Testis (tissue), 2 donors: ENCODE data around the gene ZNF217.
"Not testable (repeated sequence)": the region's sequence is repeated elsewhere in the genome, so short reads cannot be mapped to it uniquely, and the experiment has no call there.

Experiments
- POLR2A ChIP-seq: fragments of 450-650 bp; IDR thresholded peaks from one replicate; pipeline ENCODE4 v1.6.1; 2017; ENCODE audit warnings: antibody characterized with exemption, mild to moderate bottlenecking, moderate library complexity
- TF ChIP-seq, protein P1 (sequence below), 3 experiments: fragments of 450-650 bp in 2 of 3; fragments of 200-600 bp in 1 of 3; sonication (generic) in 1 of 3; IDR thresholded peaks; one replicate each; pipeline ENCODE4 v1.5.1; 2016 to 2019; ENCODE audit warnings: antibody characterized with exemption in 3 of 3, mild to moderate bottlenecking in 2 of 3, moderate library complexity in 1 of 3

DNA sequence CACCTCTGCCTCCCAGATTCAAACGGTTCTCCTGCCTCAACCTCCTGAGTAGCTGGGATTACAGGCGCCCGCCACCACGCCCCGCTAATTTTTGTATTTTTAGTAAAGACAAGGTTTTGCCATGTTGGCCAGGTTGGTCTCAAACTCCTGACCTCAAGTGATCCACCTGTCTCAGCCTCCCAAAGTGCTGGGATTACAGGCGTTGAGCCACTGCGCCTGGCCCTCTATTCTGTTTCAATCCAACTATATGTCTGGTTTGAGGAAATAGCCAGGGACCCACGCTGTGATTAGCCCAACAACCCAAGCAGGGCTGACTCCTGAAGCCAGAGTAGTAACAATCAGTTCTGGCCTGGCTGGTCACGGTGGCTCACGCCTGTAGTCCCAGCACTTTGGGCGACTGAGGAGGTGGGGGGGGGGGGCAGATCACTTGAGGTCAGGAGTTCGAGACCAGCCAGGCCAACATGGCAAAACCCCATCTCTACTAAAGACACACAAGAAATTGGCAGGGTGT lies 24.9 kb upstream of the ZNF217 start:
- TF ChIP-seq, protein P1, sequence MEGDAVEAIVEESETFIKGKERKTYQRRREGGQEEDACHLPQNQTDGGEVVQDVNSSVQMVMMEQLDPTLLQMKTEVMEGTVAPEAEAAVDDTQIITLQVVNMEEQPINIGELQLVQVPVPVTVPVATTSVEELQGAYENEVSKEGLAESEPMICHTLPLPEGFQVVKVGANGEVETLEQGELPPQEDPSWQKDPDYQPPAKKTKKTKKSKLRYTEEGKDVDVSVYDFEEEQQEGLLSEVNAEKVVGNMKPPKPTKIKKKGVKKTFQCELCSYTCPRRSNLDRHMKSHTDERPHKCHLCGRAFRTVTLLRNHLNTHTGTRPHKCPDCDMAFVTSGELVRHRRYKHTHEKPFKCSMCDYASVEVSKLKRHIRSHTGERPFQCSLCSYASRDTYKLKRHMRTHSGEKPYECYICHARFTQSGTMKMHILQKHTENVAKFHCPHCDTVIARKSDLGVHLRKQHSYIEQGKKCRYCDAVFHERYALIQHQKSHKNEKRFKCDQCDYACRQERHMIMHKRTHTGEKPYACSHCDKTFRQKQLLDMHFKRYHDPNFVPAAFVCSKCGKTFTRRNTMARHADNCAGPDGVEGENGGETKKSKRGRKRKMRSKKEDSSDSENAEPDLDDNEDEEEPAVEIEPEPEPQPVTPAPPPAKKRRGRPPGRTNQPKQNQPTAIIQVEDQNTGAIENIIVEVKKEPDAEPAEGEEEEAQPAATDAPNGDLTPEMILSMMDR (IDR thresholded peaks at IDR 0.05), result not testable (repeated sequence)
- TF ChIP-seq POLR2A, result not testable (repeated sequence)
